Parathyroid adenoma (tissue), 2 donors: ENCODE data around the gene EPS15.
A peak's percentile ranks its signal among the peaks of the same experiment; 100 is the strongest.

Source experiments
- H2AFZ ChIP-seq: fragments of 300-600 bp; sonication (generic); one replicate; pipeline ENCODE4 v1.7.0; 2017; ENCODE audit warnings: antibody characterized with exemption, mild to moderate bottlenecking
- H3K27ac ChIP-seq: fragments of 300-600 bp; sonication (generic); one replicate; pipeline ENCODE4 v1.7.0; 2017
- H3K27me3 ChIP-seq: fragments of 300-600 bp; sonication (generic); one replicate; pipeline ENCODE4 v1.7.0; 2017; ENCODE audit warnings: low read length; ENCODE audit not compliant: control insufficient read depth, insufficient read depth
- H3K36me3 ChIP-seq: fragments of 300-600 bp; sonication (generic); one replicate; pipeline ENCODE4 v1.7.0; 2017; ENCODE audit warnings: low read length; ENCODE audit not compliant: control insufficient read depth, insufficient read depth
- H3K4me1 ChIP-seq: fragments of 300-600 bp; sonication (generic); one replicate; pipeline ENCODE4 v1.7.0; 2017; ENCODE audit warnings: control low read depth
- H3K4me2 ChIP-seq: fragments of 300-600 bp; sonication (generic); one replicate; pipeline ENCODE4 v1.7.0; 2017; ENCODE audit warnings: low read length
- H3K4me3 ChIP-seq: fragments of 300-600 bp; sonication (generic); one replicate; pipeline ENCODE4 v1.7.0; 2017; ENCODE audit warnings: low read depth, low read length
- H3K79me2 ChIP-seq: fragments of 300-600 bp; sonication (generic); one replicate; pipeline ENCODE4 v1.7.0; 2017; ENCODE audit warnings: control low read depth
- H3K9ac ChIP-seq: fragments of 300-600 bp; sonication (generic); one replicate; pipeline ENCODE4 v1.7.0; 2017; ENCODE audit warnings: mild to moderate bottlenecking
- H3K9me3 ChIP-seq: fragments of 300-600 bp; sonication (generic); one replicate; pipeline ENCODE4 v1.7.0; 2017; ENCODE audit warnings: low read length; ENCODE audit not compliant: control insufficient read depth
- CTCF ChIP-seq: fragments of 300-600 bp; sonication (generic); IDR thresholded peaks from one replicate; pipeline ENCODE4 v1.7.0; 2017; ENCODE audit warnings: antibody characterized with exemption, mild to moderate bottlenecking
- donor health status: primary hyperparathyroidism.

Gene EPS15

GRCh38 chr1:51549016-51549619 lies 30.1 kb upstream of the EPS15 start:
- no peaks in the 10 kb centered on the region for H3K36me3 ChIP-seq
- no peak overlapping the region for H3K4me2 ChIP-seq
- H3K27ac ChIP-seq, result no peak overlapping the region
- H3K4me3 ChIP-seq, result no peak overlapping the region
- no peaks in the 10 kb centered on the region for H3K9me3 ChIP-seq
- no peak overlapping the region for H2AFZ ChIP-seq
- H3K9ac ChIP-seq, result no peak overlapping the region
- no peak for TF ChIP-seq CTCF
- H3K79me2 ChIP-seq, result no peaks in the 10 kb centered on the region
- H3K4me1 ChIP-seq, result no peaks in the 10 kb centered on the region
- no peaks in the 10 kb centered on the region for H3K27me3 ChIP-seq

- H3K4me2 ChIP-seq, result peak overlapping the region; percentile 14
- H3K4me1 ChIP-seq, result no peaks in the 10 kb centered on the region
- H3K9ac ChIP-seq, result no peak overlapping the region
- no peaks in the 10 kb centered on the region for H3K27me3 ChIP-seq
- TF ChIP-seq CTCF, result no peak
- H3K36me3 ChIP-seq, result no peaks in the 10 kb centered on the region
- H2AFZ ChIP-seq, result no peak overlapping the region
- no peaks in the 10 kb centered on the region for H3K9me3 ChIP-seq
- no peak overlapping the region for H3K27ac ChIP-seq
- H3K4me3 ChIP-seq, result no peak overlapping the region
- no peaks in the 10 kb centered on the region for H3K79me2 ChIP-seq
Observed at GRCh38 chr1:51543858-51544257, 24.8 kb upstream of the EPS15 start.

- Histone ChIP-seq H3K9ac (no peak overlapping the region), H3K4me1 (no peaks in the 10 kb centered on the region), H2AFZ (no peak overlapping the region), H3K36me3 (no peaks in the 10 kb centered on the region), H3K27ac (no peak overlapping the region), H3K79me2 (no peaks in the 10 kb centered on the region), H3K4me2 (no peak overlapping the region), H3K27me3 (no peaks in the 10 kb centered on the region), H3K4me3 (no peak overlapping the region), H3K9me3 (no peaks in the 10 kb centered on the region)
- TF ChIP-seq CTCF, result no peak
Observed at GRCh38 chr1:51542158-51542953, 23.3 kb upstream of the EPS15 start.

GRCh38 chr1:51541313-51542050 lies 22.4 kb upstream of the EPS15 start:
- Histone ChIP-seq H3K27ac (no peak overlapping the region), H3K9me3 (no peaks in the 10 kb centered on the region), H2AFZ (no peak overlapping the region), H3K79me2 (no peaks in the 10 kb centered on the region), H3K36me3 (no peaks in the 10 kb centered on the region), H3K9ac (no peak overlapping the region), H3K4me2 (no peak overlapping the region), H3K27me3 (no peaks in the 10 kb centered on the region), H3K4me3 (no peak overlapping the region), H3K4me1 (no peaks in the 10 kb centered on the region)
- no peak for TF ChIP-seq CTCF
